Neural cell (in vitro differentiated cells): ENCODE measurements around the gene JMJD1C.

Experiments
- CTCF ChIP-seq: fragments of 450-650 bp; IDR thresholded peaks from 2 replicates; pipeline ENCODE4 v1.5.1; 2014; ENCODE audit warnings: antibody characterized with exemption, mild to moderate bottlenecking, moderate library complexity; ENCODE audit not compliant: poor library complexity, severe bottlenecking
- EP300 ChIP-seq: fragments of 450-650 bp; conservative IDR thresholded peaks from 2 replicates; pipeline ENCODE4 v1.6.1; 2014; ENCODE audit warnings: antibody characterized with exemption, mild to moderate bottlenecking, moderate library complexity; ENCODE audit not compliant: poor library complexity, severe bottlenecking
- EZH2 ChIP-seq: fragments of 200-600, 300-800 bp; shearing (Covaris generic), sonication (generic); IDR thresholded peaks from 2 replicates; pipeline ENCODE4 v1.6.1; 2014; ENCODE audit warnings: antibody characterized with exemption, low read length, borderline replicate concordance, mild to moderate bottlenecking; ENCODE audit not compliant: insufficient read depth, poor library complexity, severe bottlenecking
- POLR2AphosphoS5 ChIP-seq: IDR thresholded peaks from 2 replicates; pipeline ENCODE4 v1.6.1; 2012
- RAD21 ChIP-seq: fragments of 450-650 bp; conservative IDR thresholded peaks from 2 replicates; pipeline ENCODE4 v1.6.1; 2014; ENCODE audit warnings: antibody characterized with exemption, mild to moderate bottlenecking, moderate library complexity
- TAF1 ChIP-seq: IDR thresholded peaks from 2 replicates; pipeline ENCODE4 v1.6.1; 2012; ENCODE audit warnings: low read depth
- TF ChIP-seq, protein P1 (sequence below): IDR thresholded peaks from 2 replicates; pipeline ENCODE4 v1.6.1; 2012; ENCODE audit warnings: borderline replicate concordance

- TF ChIP-seq CTCF (no peak), EP300 (no peak), RAD21 (no peak), POLR2AphosphoS5 (no peak), TAF1 (no peak), EZH2 (no peak)
- TF ChIP-seq, protein P1, sequence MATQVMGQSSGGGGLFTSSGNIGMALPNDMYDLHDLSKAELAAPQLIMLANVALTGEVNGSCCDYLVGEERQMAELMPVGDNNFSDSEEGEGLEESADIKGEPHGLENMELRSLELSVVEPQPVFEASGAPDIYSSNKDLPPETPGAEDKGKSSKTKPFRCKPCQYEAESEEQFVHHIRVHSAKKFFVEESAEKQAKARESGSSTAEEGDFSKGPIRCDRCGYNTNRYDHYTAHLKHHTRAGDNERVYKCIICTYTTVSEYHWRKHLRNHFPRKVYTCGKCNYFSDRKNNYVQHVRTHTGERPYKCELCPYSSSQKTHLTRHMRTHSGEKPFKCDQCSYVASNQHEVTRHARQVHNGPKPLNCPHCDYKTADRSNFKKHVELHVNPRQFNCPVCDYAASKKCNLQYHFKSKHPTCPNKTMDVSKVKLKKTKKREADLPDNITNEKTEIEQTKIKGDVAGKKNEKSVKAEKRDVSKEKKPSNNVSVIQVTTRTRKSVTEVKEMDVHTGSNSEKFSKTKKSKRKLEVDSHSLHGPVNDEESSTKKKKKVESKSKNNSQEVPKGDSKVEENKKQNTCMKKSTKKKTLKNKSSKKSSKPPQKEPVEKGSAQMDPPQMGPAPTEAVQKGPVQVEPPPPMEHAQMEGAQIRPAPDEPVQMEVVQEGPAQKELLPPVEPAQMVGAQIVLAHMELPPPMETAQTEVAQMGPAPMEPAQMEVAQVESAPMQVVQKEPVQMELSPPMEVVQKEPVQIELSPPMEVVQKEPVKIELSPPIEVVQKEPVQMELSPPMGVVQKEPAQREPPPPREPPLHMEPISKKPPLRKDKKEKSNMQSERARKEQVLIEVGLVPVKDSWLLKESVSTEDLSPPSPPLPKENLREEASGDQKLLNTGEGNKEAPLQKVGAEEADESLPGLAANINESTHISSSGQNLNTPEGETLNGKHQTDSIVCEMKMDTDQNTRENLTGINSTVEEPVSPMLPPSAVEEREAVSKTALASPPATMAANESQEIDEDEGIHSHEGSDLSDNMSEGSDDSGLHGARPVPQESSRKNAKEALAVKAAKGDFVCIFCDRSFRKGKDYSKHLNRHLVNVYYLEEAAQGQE = no peak
Observed at GRCh38 chr10:63171926-63172325, 293.9 kb downstream of the JMJD1C start.
